Measurements from ENCODE around the gene OPA3. TPM values are rescaled to one million over a fixed set of nuclear protein-coding genes. Genes with fewer than 3 reads are reported as not detected.

OPA3 gene
- total RNA-seq, 1 experiment from 2014 or later, result 10.1 TPM

DNA sequence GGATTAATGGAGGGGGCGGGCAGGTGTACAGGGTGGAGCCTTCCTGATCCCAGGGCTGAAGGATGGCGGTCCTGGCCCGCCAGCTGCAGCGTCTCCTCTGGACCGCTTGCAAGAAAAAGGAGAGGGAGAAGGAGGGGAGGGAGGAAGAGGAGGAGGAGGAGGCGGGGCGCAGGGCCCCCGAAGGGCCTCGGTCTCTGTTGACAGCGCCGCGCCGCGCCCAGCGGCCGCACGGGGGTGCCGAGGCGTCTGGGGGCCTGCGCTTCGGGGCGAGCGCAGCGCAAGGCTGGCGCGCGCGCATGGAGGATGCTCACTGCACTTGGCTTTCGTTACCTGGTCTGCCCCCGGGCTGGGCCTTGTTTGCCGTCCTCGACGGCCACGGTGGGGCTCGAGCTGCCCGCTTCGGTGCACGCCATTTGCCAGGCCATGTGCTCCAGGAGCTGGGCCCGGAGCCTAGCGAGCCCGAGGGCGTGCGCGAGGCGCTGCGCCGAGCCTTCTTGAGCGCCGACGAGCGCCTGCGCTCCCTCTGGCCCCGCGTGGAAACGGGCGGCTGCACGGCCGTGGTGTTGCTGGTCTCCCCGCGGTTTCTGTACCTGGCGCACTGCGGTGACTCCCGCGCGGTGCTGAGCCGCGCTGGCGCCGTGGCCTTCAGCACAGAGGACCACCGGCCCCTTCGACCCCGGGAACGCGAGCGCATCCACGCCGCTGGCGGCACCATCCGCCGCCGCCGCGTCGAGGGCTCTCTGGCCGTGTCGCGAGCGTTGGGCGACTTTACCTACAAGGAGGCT is 86.0 kb downstream of the OPA3 start, which contains the start of gene PPM1N (continued):
- TF ChIP-seq, protein P1, sequence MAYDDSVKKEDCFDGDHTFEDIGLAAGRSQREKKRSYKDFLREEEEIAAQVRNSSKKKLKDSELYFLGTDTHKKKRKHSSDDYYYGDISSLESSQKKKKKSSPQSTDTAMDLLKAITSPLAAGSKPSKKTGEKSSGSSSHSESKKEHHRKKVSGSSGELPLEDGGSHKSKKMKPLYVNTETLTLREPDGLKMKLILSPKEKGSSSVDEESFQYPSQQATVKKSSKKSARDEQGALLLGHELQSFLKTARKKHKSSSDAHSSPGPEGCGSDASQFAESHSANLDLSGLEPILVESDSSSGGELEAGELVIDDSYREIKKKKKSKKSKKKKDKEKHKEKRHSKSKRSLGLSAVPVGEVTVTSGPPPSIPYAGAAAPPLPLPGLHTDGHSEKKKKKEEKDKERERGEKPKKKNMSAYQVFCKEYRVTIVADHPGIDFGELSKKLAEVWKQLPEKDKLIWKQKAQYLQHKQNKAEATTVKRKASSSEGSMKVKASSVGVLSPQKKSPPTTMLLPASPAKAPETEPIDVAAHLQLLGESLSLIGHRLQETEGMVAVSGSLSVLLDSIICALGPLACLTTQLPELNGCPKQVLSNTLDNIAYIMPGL (CRISPR knock-in tag; IDR thresholded peaks at IDR 0.05), result peak; percentile 90
- TF ChIP-seq NR2C2 (CRISPR knock-in tag; IDR thresholded peaks at IDR 0.05), result peak; percentile 30; the same call in 1 of the 2 replicates
- TF ChIP-seq, protein P2, sequence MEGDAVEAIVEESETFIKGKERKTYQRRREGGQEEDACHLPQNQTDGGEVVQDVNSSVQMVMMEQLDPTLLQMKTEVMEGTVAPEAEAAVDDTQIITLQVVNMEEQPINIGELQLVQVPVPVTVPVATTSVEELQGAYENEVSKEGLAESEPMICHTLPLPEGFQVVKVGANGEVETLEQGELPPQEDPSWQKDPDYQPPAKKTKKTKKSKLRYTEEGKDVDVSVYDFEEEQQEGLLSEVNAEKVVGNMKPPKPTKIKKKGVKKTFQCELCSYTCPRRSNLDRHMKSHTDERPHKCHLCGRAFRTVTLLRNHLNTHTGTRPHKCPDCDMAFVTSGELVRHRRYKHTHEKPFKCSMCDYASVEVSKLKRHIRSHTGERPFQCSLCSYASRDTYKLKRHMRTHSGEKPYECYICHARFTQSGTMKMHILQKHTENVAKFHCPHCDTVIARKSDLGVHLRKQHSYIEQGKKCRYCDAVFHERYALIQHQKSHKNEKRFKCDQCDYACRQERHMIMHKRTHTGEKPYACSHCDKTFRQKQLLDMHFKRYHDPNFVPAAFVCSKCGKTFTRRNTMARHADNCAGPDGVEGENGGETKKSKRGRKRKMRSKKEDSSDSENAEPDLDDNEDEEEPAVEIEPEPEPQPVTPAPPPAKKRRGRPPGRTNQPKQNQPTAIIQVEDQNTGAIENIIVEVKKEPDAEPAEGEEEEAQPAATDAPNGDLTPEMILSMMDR (IDR thresholded peaks at IDR 0.05), result no peak; the same call in 1 of the 2 replicates
- peak; percentile 93 for TF ChIP-seq ATF1 (CRISPR knock-in tag; IDR thresholded peaks at IDR 0.05)
- peak; percentile 80 for TF ChIP-seq CREM (CRISPR knock-in tag; IDR thresholded peaks at IDR 0.05)
- peak; percentile 58; the same call in 1 of the 2 replicates for TF ChIP-seq ZNF121 (CRISPR knock-in tag; IDR thresholded peaks at IDR 0.05)
- peak; percentile 78; the same call in 1 of the 2 replicates for TF ChIP-seq TCF7 (CRISPR knock-in tag; IDR thresholded peaks at IDR 0.05; ENCODE audit: low read depth)
- TF ChIP-seq GTF2I (CRISPR knock-in tag; conservative IDR thresholded peaks at IDR 0.05), result no peak
- TF ChIP-seq TEAD1 (CRISPR knock-in tag; IDR thresholded peaks at IDR 0.05), result peak; percentile 65; the same call in 1 of the 2 replicates
- TF ChIP-seq TEAD4 (CRISPR knock-in tag; IDR thresholded peaks at IDR 0.05), result peak; percentile 92
- TF ChIP-seq IRF2 (CRISPR knock-in tag; IDR thresholded peaks at IDR 0.05; ENCODE audit: borderline replicate concordance, low read depth), result no peak
- peak; percentile 65; the same call in 1 of the 2 replicates for TF ChIP-seq ELF4 (CRISPR knock-in tag; IDR thresholded peaks at IDR 0.05; ENCODE audit: low read depth)
- peak; percentile 93 for TF ChIP-seq SMAD4 (CRISPR knock-in tag; IDR thresholded peaks at IDR 0.05)
- TF ChIP-seq NR3C1 (CRISPR knock-in tag; conservative IDR thresholded peaks at IDR 0.05; ENCODE audit: low read depth), result no peak
- peak; percentile 25; the same call in 1 of the 2 replicates for TF ChIP-seq ZNF423 (CRISPR knock-in tag; IDR thresholded peaks at IDR 0.05)
- no peak for TF ChIP-seq FOXJ3 (CRISPR knock-in tag; IDR thresholded peaks at IDR 0.05; ENCODE audit: borderline replicate concordance)
- peak; percentile 83 for TF ChIP-seq ETV6 (CRISPR knock-in tag; IDR thresholded peaks at IDR 0.05)

DNA sequence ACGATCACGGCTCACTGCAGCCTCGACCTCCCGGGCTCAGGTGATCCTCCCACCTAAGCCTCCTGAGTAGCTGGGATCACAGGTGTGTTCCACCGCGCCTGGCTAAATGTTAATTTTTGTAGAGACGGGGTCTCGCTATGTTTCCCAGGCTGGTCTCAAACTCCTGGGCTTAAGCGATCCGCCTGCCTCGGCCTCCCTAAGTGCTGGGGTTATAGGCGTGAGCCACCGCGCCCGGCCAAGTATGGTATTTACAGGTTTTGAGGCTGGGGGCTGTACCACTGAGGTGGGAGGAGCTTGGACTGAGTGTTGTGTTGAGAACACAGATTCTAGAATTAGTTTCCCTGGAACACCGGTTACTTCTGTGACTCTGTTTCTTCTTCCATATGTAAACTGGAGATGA is 86.8 kb downstream of the OPA3 start:
- Mint-ChIP-seq H3K27me3 (ENCODE audit: low read depth) (peaks cover 39% of the 10 kb centered on the region), H3K27ac (peak overlapping the region; percentile 76), H3K4me1 (peaks cover 45% of the 10 kb centered on the region), H3K4me3 (peak overlapping the region; percentile 73), H3K36me3 (peaks cover 3% of the 10 kb centered on the region; the same call in 1 of the 2 replicates), H3K9me3 (no peaks in the 10 kb centered on the region)
- DNase-seq (ENCODE audit: low spot score), result peak; percentile 54
- TF ChIP-seq ZNF423 (CRISPR knock-in tag; IDR thresholded peaks at IDR 0.05) (no peak), ZNF121 (CRISPR knock-in tag; IDR thresholded peaks at IDR 0.05) (peak; percentile 12; the same call in 1 of the 2 replicates)
- TF ChIP-seq, protein P2 (IDR thresholded peaks at IDR 0.05), result no peak
- no peak for ATAC-seq
- POLR2A ChIA-PET, result interaction anchor here (0.6 to 3.6 kb wide), 3 partner anchors 10 to 701 kb away, joined by 3 to 33 read pairs (median 4); partner anchors contain the start of gene VASP
- CTCF ChIA-PET, result interaction anchor here (0.8 to 9.1 kb wide), 11 partner anchors 8 to 270 kb away, joined by 3 to 145 read pairs (median 4); no protein-coding TSS in a partner anchor

Data from WTC11 (cell line).